G401.6 (cell line): ENCODE measurements around the gene FBXW5.

Experiments
- FAIRE-seq: peaks from 2 replicates; lab custom pipeline; 2012; peaks lifted over from hg19 to GRCh38; lab: Jason Lieb, UNC

The FBXW5 gene

GRCh38 chr9:136978073-136978864, 33.7 kb upstream of the FBXW5 start:
- FAIRE-seq, result no peak

- FAIRE-seq, result no peak
Observed at GRCh38 chr9:136977649-136978072, 33.1 kb upstream of the FBXW5 start.

GRCh38 chr9:136977223-136977622, 32.7 kb upstream of the FBXW5 start, which contains the start of gene PTGDS:
Gene PTGDS (plus strand): TSS chr9:136977504. CDS start chr9:136977579, 75 bp downstream.
- FAIRE-seq, result no peak

- FAIRE-seq, result no peak
Observed at GRCh38 chr9:136975644-136976043, 31.1 kb upstream of the FBXW5 start.

- no peak for FAIRE-seq
Observed at GRCh38 chr9:136974817-136975535, 30.4 kb upstream of the FBXW5 start.

- no peak for FAIRE-seq
Observed at GRCh38 chr9:136973618-136974617, 29.4 kb upstream of the FBXW5 start.

- no peak for FAIRE-seq
Observed at GRCh38 chr9:136972743-136973142, 28.2 kb upstream of the FBXW5 start.

- no peak for FAIRE-seq
Observed at GRCh38 chr9:136972335-136972734, 27.8 kb upstream of the FBXW5 start.

- FAIRE-seq, result no peak
Observed at GRCh38 chr9:136971746-136972145, 27.2 kb upstream of the FBXW5 start.

- no peak for FAIRE-seq
Observed at GRCh38 chr9:136970361-136970760, 25.8 kb upstream of the FBXW5 start.

- FAIRE-seq, result no peak
Observed at GRCh38 chr9:136969774-136970173, 25.2 kb upstream of the FBXW5 start.

GRCh38 chr9:136969150-136969549, 24.6 kb upstream of the FBXW5 start:
- FAIRE-seq, result no peak

- FAIRE-seq, result no peak
Observed at GRCh38 chr9:136968333-136969127, 24.0 kb upstream of the FBXW5 start.

- no peak for FAIRE-seq
Observed at GRCh38 chr9:136965771-136966484, 21.4 kb upstream of the FBXW5 start.

- FAIRE-seq, result no peak
Observed at GRCh38 chr9:136964833-136965422, 20.4 kb upstream of the FBXW5 start.

- no peak for FAIRE-seq
Observed at GRCh38 chr9:136964171-136964689, 19.7 kb upstream of the FBXW5 start.

- no peak for FAIRE-seq
Observed at GRCh38 chr9:136963751-136964150, 19.2 kb upstream of the FBXW5 start.

- no peak for FAIRE-seq
Observed at GRCh38 chr9:136963341-136963740, 18.8 kb upstream of the FBXW5 start.

- FAIRE-seq, result no peak
Observed at GRCh38 chr9:136962701-136963248, 18.2 kb upstream of the FBXW5 start.

GRCh38 chr9:136962163-136962562, 17.6 kb upstream of the FBXW5 start:
- FAIRE-seq, result no peak
